Stomach (tissue), 4 donors: ENCODE results near the gene CLCNKA.

Experiments used
- CTCF ChIP-seq, 7 experiments: fragments of 450-650 bp in 4 of 7; fragments of 200-600 bp in 3 of 7; sonication (generic) in 3 of 7; IDR thresholded peaks; one replicate each; pipeline ENCODE4 v1.5.1; 2016 to 2019; ENCODE audit warnings: antibody characterized with exemption in 7 of 7, control low read depth in 2 of 7, mild to moderate bottlenecking in 1 of 7
- EP300 ChIP-seq: sonication (generic); formaldehyde crosslinking; IDR thresholded peaks from one replicate; pipeline ENCODE4 v1.6.1; 2017; ENCODE audit warnings: antibody characterized with exemption
- POLR2AphosphoS5 ChIP-seq, 3 donors: sonication (generic); formaldehyde crosslinking; IDR thresholded peaks; one replicate each; pipeline ENCODE4 v1.6.1; 2016; ENCODE audit warnings: antibody characterized with exemption in 3 of 3

GRCh38 chr1:16006010-16006409, 15.8 kb upstream of the CLCNKA start:
- no peak for TF ChIP-seq CTCF (IDR thresholded peaks at IDR 0.05)
- TF ChIP-seq POLR2AphosphoS5 (IDR thresholded peaks at IDR 0.05): no peak
- TF ChIP-seq EP300: no peak
